Esophagus squamous epithelium (tissue), 4 donors: ENCODE results near the gene ATP6V1G3.

Experiments
- POLR2A ChIP-seq, 4 donors: fragments of 450-650 bp; IDR thresholded peaks; one replicate each; pipeline ENCODE4 v1.6.1; 2017; ENCODE audit warnings: antibody characterized with exemption in 4 of 4, mild to moderate bottlenecking in 4 of 4, moderate library complexity in 3 of 4
- TF ChIP-seq, protein P1 (sequence below), 6 experiments: fragments of 450-650 bp in 4 of 6; fragments of 200-600 bp in 2 of 6; sonication (generic) in 2 of 6; IDR thresholded peaks; one replicate each; pipeline ENCODE4 v1.5.1; 2016 to 2019; ENCODE audit warnings: antibody characterized with exemption in 6 of 6, mild to moderate bottlenecking in 4 of 6, moderate library complexity in 4 of 6

DNA sequence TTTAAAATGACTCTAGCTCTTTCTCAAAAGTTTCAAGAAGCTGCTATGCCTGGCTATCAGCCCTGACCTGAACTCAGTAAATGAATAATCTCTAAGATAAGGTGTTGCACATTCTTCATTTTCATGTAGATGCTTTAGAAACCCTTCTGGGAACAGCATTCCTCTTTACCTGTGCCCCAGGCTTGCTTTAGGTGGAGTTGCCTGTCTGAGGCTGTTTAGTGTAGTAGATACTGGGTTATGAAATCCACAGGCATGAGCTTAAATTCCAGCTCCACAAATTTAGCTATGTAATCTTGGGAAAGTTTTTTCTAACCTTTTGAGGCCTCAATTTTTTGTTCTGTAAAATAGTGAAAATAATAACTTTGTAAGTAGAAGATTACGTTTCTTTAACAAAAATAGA is 41.6 kb downstream of the ATP6V1G3 start:
- TF ChIP-seq, protein P1, sequence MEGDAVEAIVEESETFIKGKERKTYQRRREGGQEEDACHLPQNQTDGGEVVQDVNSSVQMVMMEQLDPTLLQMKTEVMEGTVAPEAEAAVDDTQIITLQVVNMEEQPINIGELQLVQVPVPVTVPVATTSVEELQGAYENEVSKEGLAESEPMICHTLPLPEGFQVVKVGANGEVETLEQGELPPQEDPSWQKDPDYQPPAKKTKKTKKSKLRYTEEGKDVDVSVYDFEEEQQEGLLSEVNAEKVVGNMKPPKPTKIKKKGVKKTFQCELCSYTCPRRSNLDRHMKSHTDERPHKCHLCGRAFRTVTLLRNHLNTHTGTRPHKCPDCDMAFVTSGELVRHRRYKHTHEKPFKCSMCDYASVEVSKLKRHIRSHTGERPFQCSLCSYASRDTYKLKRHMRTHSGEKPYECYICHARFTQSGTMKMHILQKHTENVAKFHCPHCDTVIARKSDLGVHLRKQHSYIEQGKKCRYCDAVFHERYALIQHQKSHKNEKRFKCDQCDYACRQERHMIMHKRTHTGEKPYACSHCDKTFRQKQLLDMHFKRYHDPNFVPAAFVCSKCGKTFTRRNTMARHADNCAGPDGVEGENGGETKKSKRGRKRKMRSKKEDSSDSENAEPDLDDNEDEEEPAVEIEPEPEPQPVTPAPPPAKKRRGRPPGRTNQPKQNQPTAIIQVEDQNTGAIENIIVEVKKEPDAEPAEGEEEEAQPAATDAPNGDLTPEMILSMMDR (IDR thresholded peaks at IDR 0.05) = no peak
- TF ChIP-seq POLR2A (IDR thresholded peaks at IDR 0.05) = no peak
